Stimulated activated CD8-positive, alpha-beta memory T cell treated with anti-CD3 and anti-CD28 coated beads, Interleukin-2, amount 100 ng/mL, for 1 hour (primary cell): ENCODE results near the gene ZNF654.
A peak's percentile ranks its signal among the peaks of the same experiment; 100 is the strongest.
"Not testable (repeated sequence)": the region's sequence is repeated elsewhere in the genome, so short reads cannot be mapped to it uniquely, and the experiment has no call there.

ENCODE experiments used
- DNase-seq, 2 donors: peaks; one replicate each; pipeline ENCODE4 v3.0.0-alpha.2; 2020; ENCODE audit warnings: low read depth in 2 of 2

ZNF654 gene

GRCh38 chr3:88061746-88062145 lies 2.7 kb downstream of the ZNF654 start:
- DNase-seq: no peak

- no peak for DNase-seq
Observed at GRCh38 chr3:88075072-88075471, 16.0 kb downstream of the ZNF654 start.

GRCh38 chr3:88075497-88075896 lies 16.4 kb downstream of the ZNF654 start:
- no peak for DNase-seq

- no peak for DNase-seq
Observed at GRCh38 chr3:88076712-88077111, 17.7 kb downstream of the ZNF654 start.

GRCh38 chr3:88078932-88079331 lies 19.9 kb downstream of the ZNF654 start:
- no peak for DNase-seq

- no peak for DNase-seq
Observed at GRCh38 chr3:88082854-88083253, 23.8 kb downstream of the ZNF654 start.

- DNase-seq: no peak
Observed at GRCh38 chr3:88084097-88084501, 25.0 kb downstream of the ZNF654 start.

- no peak for DNase-seq
Observed at GRCh38 chr3:88090681-88091080, 31.6 kb downstream of the ZNF654 start.

GRCh38 chr3:88092270-88092669 lies 33.2 kb downstream of the ZNF654 start:
- DNase-seq: no peak

GRCh38 chr3:88093266-88093665 lies 34.2 kb downstream of the ZNF654 start:
- no peak for DNase-seq

GRCh38 chr3:88101142-88101541 lies 42.1 kb downstream of the ZNF654 start:
- no peak for DNase-seq

GRCh38 chr3:88105325-88105724 lies 46.3 kb downstream of the ZNF654 start:
- no peak for DNase-seq

- no peak for DNase-seq
Observed at GRCh38 chr3:88112289-88112688, 53.2 kb downstream of the ZNF654 start.

- DNase-seq: peak; percentile 6 to 16
Observed at GRCh38 chr3:88113311-88114162, 54.5 kb downstream of the ZNF654 start.

- DNase-seq: no peak
Observed at GRCh38 chr3:88114878-88115549, 56.0 kb downstream of the ZNF654 start.

- no peak for DNase-seq
Observed at GRCh38 chr3:88117683-88118082, 58.6 kb downstream of the ZNF654 start.

GRCh38 chr3:88118603-88119002 lies 59.5 kb downstream of the ZNF654 start:
- not testable (repeated sequence) for DNase-seq

GRCh38 chr3:88123526-88123925 lies 64.5 kb downstream of the ZNF654 start:
- DNase-seq: no peak

GRCh38 chr3:88131695-88132094 lies 72.6 kb downstream of the ZNF654 start:
- no peak for DNase-seq

GRCh38 chr3:88132894-88133293 lies 73.8 kb downstream of the ZNF654 start:
- DNase-seq: no peak

GRCh38 chr3:88133711-88134263 lies 74.7 kb downstream of the ZNF654 start:
- DNase-seq: no peak

GRCh38 chr3:88137836-88138235 lies 78.8 kb downstream of the ZNF654 start:
- DNase-seq: no peak
